ENCODE results near the gene ANAPC2. TPM values are rescaled to one million over a fixed set of nuclear protein-coding genes. Genes with fewer than 3 reads are reported as not detected.
A peak's percentile ranks its signal among the peaks of the same experiment; 100 is the strongest.

Gene ANAPC2
- total RNA-seq, 1 donor from 2014 or later: 39.2 TPM

GRCh38 chr9:137213160-137214060 lies 25.1 kb upstream of the ANAPC2 start:
- TF ChIP-seq EZH2 (IDR thresholded peaks at IDR 0.05; ENCODE audit: insufficient read depth, low read length) (no peak), CTCF (IDR thresholded peaks at IDR 0.05; ENCODE audit: insufficient read depth, low read depth, low read length) (no peak)
- H3K27me3 Mint-ChIP-seq (ENCODE audit: low read depth, unreplicated experiment): no peaks in the 10 kb centered on the region
- no peaks in the 10 kb centered on the region for H3K36me3 ChIP-seq (ENCODE audit: insufficient read depth, low read length)
- FAIRE-seq: no peak
- no peaks in the 10 kb centered on the region for H3K79me2 ChIP-seq (ENCODE audit: insufficient read depth, low read length)
- no peaks in the 10 kb centered on the region for H3K9me3 Mint-ChIP-seq (ENCODE audit: unreplicated experiment)
- no peaks in the 10 kb centered on the region for H3K9me3 ChIP-seq (ENCODE audit: insufficient read depth, low read depth, low read length)
- no peak overlapping the region for H3K4me2 ChIP-seq (ENCODE audit: low read length)
- no peak overlapping the region for H3K4me3 ChIP-seq (ENCODE audit: insufficient read depth, low read depth, low read length)
- no peak overlapping the region for H2AFZ ChIP-seq (ENCODE audit: low read depth, low read length)
- peaks cover 1% of the 10 kb centered on the region for H3K4me1 Mint-ChIP-seq (ENCODE audit: low read depth, unreplicated experiment)
- no peak overlapping the region for H3K27ac Mint-ChIP-seq (ENCODE audit: unreplicated experiment)
- no peak overlapping the region for H3K27ac ChIP-seq (ENCODE audit: low read depth, low read length)
- peak overlapping the region; percentile 50 for H3K4me3 Mint-ChIP-seq (ENCODE audit: unreplicated experiment)
- no peak for DNase-seq (ENCODE audit: low read depth)
- H3K27me3 ChIP-seq (ENCODE audit: insufficient read depth, low read length): no peaks in the 10 kb centered on the region
- peaks cover 7% of the 10 kb centered on the region for H3K36me3 Mint-ChIP-seq (ENCODE audit: low read depth, unreplicated experiment)
- H3K9ac ChIP-seq (ENCODE audit: low read length): no peak overlapping the region
- peaks cover under 1% of the 10 kb centered on the region for H4K20me1 ChIP-seq (ENCODE audit: insufficient read depth, low read length)
- peaks cover under 1% of the 10 kb centered on the region for H3K4me1 ChIP-seq (ENCODE audit: insufficient read depth, low read length)

GRCh38 chr9:137212520-137212919 lies 24.2 kb upstream of the ANAPC2 start:
- H3K4me3 ChIP-seq (ENCODE audit: insufficient read depth, low read depth, low read length): no peak overlapping the region
- Mint-ChIP-seq H3K9me3 (ENCODE audit: unreplicated experiment) (no peaks in the 10 kb centered on the region), H3K27me3 (ENCODE audit: low read depth, unreplicated experiment) (no peaks in the 10 kb centered on the region), H3K27ac (ENCODE audit: unreplicated experiment) (no peak overlapping the region), H3K4me3 (ENCODE audit: unreplicated experiment) (no peak overlapping the region), H3K36me3 (ENCODE audit: low read depth, unreplicated experiment) (peaks cover 7% of the 10 kb centered on the region), H3K4me1 (ENCODE audit: low read depth, unreplicated experiment) (peaks cover 1% of the 10 kb centered on the region)
- H3K27me3 ChIP-seq (ENCODE audit: insufficient read depth, low read length): no peaks in the 10 kb centered on the region
- DNase-seq (ENCODE audit: low read depth) (no peak), FAIRE-seq (no peak)
- H4K20me1 ChIP-seq (ENCODE audit: insufficient read depth, low read length): no peaks in the 10 kb centered on the region
- H3K9me3 ChIP-seq (ENCODE audit: insufficient read depth, low read depth, low read length): no peaks in the 10 kb centered on the region
- peaks cover 2% of the 10 kb centered on the region for H3K79me2 ChIP-seq (ENCODE audit: insufficient read depth, low read length)
- TF ChIP-seq CTCF (IDR thresholded peaks at IDR 0.05; ENCODE audit: insufficient read depth, low read depth, low read length) (no peak), EZH2 (IDR thresholded peaks at IDR 0.05; ENCODE audit: insufficient read depth, low read length) (no peak)
- no peaks in the 10 kb centered on the region for H3K4me1 ChIP-seq (ENCODE audit: insufficient read depth, low read length)
- H3K36me3 ChIP-seq (ENCODE audit: insufficient read depth, low read length): no peaks in the 10 kb centered on the region
- H2AFZ ChIP-seq (ENCODE audit: low read depth, low read length): no peak overlapping the region
- H3K27ac ChIP-seq (ENCODE audit: low read depth, low read length): no peak overlapping the region
- no peak overlapping the region for H3K4me2 ChIP-seq (ENCODE audit: low read length)
- H3K9ac ChIP-seq (ENCODE audit: low read length): no peak overlapping the region

- no peak overlapping the region for H3K27ac Mint-ChIP-seq (ENCODE audit: unreplicated experiment)
- peaks cover 4% of the 10 kb centered on the region for H3K4me1 Mint-ChIP-seq (ENCODE audit: low read depth, unreplicated experiment)
- H3K9me3 Mint-ChIP-seq (ENCODE audit: unreplicated experiment): no peaks in the 10 kb centered on the region
- no peaks in the 10 kb centered on the region for H4K20me1 ChIP-seq (ENCODE audit: insufficient read depth, low read length)
- no peak overlapping the region for H3K4me3 ChIP-seq (ENCODE audit: insufficient read depth, low read depth, low read length)
- no peaks in the 10 kb centered on the region for H3K27me3 Mint-ChIP-seq (ENCODE audit: low read depth, unreplicated experiment)
- H3K79me2 ChIP-seq (ENCODE audit: insufficient read depth, low read length): peaks cover 12% of the 10 kb centered on the region
- H3K4me1 ChIP-seq (ENCODE audit: insufficient read depth, low read length): peaks cover 2% of the 10 kb centered on the region
- H3K9ac ChIP-seq (ENCODE audit: low read length): no peak overlapping the region
- DNase-seq (ENCODE audit: low read depth) (no peak), FAIRE-seq (no peak)
- H3K4me2 ChIP-seq (ENCODE audit: low read length): no peak overlapping the region
- H2AFZ ChIP-seq (ENCODE audit: low read depth, low read length): no peak overlapping the region
- no peaks in the 10 kb centered on the region for H3K9me3 ChIP-seq (ENCODE audit: insufficient read depth, low read depth, low read length)
- H3K27ac ChIP-seq (ENCODE audit: low read depth, low read length): no peak overlapping the region
- H3K36me3 ChIP-seq (ENCODE audit: insufficient read depth, low read length): no peaks in the 10 kb centered on the region
- peaks cover 10% of the 10 kb centered on the region for H3K36me3 Mint-ChIP-seq (ENCODE audit: low read depth, unreplicated experiment)
- TF ChIP-seq CTCF (IDR thresholded peaks at IDR 0.05; ENCODE audit: insufficient read depth, low read depth, low read length) (no peak), EZH2 (IDR thresholded peaks at IDR 0.05; ENCODE audit: insufficient read depth, low read length) (no peak)
- H3K27me3 ChIP-seq (ENCODE audit: insufficient read depth, low read length): no peaks in the 10 kb centered on the region
- H3K4me3 Mint-ChIP-seq (ENCODE audit: unreplicated experiment): no peak overlapping the region
Observed at GRCh38 chr9:137211532-137211931, 23.2 kb upstream of the ANAPC2 start.

Measured in astrocyte (in vitro differentiated cells and primary cell).